IPS DF 19.7 (cell line): ENCODE measurements around the gene GARIN6.
"Not testable (repeated sequence)": the region's sequence is repeated elsewhere in the genome, so short reads cannot be mapped to it uniquely, and the experiment has no call there.

ENCODE experiments used
- DNase-seq: peaks from one replicate; pipeline ENCODE4 v3.0.0-alpha.2; 2013; ENCODE audit warnings: low read depth, low spot score

Gene GARIN6

DNA sequence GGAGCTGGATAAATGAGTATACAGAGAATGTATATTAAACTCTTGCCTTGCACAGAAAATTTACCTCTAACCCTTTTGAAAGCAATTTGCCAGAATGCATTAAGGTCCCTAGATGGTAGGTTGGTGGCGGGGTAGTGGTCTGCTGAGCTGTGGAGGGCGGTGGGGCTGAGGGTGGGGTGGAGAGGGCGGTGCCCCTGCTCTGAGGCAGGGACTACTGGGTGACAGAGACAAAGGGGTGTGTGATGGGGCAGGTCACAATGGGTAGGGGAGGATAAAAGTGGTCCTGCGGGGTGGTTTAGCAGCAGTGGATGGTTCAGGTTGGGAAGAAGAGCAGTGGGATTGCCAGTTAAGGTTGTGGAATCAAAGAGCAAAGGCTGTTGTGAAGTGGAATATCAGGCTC is at the start of gene GARIN6:
Gene GARIN6, plus strand, starts transcription at position 301 of the 400 bp plus-strand sequence. CDS start 422 bp downstream, outside the sequence.
- DNase-seq = no peak

- no peak for DNase-seq
Measured at GRCh38 chr12:99598785-99599184, 48.8 kb upstream of the GARIN6 start.

DNA sequence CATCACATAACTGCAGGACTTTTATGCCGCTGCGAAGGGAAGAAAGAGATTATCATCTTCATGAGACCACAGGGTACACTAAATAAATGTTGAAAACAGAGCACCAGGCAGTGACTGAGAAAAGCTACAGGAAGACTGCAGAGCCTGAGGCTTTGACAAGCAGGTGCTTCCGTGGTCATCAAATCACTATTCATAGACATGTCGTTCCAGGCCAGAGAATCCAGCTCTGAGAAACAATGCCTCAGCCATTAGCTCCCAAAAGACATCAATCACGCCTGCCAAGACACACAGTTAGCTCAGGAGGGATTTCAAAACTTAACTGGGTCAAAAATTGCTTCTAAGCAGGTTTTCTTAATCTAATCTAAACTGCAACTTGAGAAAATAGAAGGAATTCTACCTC is 47.2 kb upstream of the GARIN6 start:
- no peak for DNase-seq

DNA sequence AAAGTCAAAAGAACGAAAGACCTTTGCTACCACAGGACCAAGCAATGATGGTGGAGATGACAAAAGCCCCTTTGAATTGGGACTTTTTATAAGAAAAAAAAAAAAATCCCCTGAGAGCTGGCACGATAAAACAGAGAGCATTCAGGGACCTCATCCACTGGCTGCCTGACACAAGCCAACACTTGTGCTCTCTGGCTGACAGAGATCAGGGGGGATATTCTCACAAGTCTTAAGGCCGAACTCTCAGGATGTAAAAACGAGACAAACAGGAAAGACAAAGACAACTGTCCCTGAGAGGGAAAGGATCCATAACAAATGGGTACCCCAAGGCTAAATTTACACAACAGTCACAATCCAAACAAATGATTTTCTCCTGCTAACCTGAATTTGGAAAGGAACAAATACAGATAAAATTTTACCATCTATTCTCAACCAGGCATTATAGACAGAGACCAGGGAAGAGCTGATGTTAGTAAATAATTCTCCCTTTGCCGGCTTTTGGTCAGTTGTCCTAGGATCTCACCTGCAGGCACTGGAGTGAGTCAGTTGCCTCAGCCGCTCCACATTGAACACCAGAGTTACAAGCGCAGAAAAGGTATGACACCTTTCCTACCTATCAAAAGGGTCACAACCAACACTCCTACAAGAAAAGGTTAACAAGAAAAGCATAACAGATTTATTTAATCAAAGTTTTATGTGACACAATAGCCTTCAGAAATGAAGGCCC is 37.9 kb upstream of the GARIN6 start:
- peak; percentile 54 for DNase-seq

GRCh38 chr12:99611117-99611516 is 36.4 kb upstream of the GARIN6 start:
- DNase-seq = no peak

DNA sequence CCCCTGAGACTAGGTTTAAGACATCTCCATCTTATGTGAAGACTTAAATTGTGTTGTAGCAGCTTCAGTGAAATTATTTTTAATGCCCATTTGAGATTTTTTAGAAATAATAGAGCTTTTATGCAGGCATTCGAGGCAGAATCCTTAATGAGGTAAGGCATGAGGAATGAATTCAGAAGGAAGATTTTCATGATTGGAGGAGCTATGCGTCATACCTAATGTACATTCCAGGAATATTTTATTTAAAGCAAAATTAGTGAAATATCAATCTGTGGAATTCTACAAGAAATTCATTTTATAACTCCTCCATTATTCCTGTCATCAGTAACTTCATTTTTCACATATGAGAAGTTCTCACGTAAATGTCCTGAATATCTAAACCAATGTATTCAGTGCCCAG is 36.0 kb upstream of the GARIN6 start:
- DNase-seq = no peak

DNA sequence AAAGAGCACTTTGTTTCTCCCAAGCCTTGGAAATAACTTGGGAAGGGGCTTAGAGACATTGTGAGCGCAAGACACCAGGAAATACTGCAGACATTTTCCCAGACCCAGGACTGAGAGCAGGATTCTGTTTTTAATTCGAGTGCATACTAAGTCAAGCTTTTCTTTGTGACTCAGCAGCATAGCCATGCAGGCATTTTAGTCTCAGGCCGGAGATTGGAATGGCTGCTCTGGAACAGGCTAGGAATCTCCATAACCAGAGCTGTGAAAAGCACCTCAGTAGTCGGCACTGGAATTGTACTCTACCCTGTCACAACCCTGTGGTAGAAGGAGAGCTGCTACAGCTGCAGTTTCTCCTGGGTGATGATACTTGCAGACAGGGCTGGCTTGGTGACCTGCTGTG is 28.9 kb upstream of the GARIN6 start:
- DNase-seq = no peak

GRCh38 chr12:99619389-99620158 is 28.0 kb upstream of the GARIN6 start:
- DNase-seq = peak; percentile 40

- DNase-seq = no peak
Measured at GRCh38 chr12:99620159-99620479, 27.4 kb upstream of the GARIN6 start.

DNA sequence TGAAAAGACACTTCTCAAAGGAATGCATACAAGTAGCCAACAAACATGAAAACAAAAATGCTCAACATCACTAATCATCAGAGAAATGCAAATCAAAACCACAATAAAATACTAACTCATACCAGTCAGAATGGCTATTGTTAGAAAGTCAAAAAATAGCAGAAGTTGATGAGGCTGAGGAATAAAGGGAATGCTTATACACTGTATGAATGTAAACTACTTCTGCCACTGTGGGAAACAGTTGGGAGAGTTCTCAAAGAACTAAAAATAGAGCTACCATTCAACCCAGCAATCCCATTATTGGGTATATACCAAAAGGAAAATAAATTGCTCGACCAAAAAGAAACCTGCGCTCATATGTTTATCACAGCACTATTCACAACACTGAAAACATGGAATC is 23.0 kb upstream of the GARIN6 start:
- not testable (repeated sequence) for DNase-seq

DNA sequence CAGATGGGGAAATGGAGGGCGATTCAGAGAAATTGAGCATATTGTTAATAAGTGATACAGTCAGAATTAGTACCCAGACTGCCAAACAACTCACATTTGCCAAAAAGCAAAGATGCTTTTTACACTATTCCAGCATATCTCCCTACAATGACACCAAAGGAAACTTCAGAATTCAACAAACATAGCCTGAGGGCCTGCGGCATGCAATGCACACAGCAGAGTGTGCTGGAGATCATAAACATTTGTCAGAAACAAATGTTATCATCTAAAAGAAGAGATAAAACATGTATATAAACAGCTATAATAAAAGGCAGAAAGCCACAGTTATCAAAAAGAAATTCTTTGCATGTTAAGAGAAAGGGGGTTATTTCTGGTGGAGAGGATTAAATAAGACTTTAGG is 20.1 kb upstream of the GARIN6 start:
- DNase-seq = no peak

DNA sequence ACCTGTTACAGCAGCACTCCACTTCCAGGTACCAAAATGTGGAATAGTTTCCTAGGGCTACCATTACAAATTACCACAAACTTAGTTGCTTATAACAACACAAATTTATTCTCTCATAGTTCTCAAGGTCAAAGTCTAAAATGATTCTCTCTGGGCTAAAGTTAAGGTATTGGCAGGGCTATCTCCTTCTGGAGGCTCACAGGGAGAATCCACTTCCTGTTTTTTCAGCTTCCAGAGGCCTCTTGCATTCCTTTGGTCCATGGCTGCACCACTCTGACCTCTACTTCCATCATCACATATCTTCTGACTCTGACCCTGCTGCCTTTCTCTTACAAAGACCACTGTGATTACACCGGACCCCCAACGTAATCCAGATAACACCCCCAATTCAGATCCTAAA is 2.9 kb upstream of the GARIN6 start:
- DNase-seq = no peak

DNA sequence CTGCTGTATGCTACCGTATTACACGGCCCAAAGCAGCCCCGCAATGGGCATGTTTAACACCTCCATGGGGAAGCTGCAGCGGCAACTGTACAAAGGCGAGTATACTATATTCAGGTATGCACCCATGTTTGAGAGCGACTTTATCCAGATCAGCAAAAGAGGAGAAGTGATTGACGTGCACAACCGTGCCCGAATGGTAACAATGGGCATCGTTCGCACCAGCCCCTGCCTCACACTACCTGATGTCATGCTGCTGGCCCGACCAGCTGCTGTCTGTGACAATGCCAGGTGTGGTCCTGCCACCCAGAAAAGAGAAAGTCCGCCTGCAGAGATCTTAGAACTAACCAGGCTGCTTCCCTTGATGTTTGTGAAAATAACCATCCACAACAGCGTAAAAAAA is 630 bp downstream of the GARIN6 start:
- DNase-seq = no peak

DNA sequence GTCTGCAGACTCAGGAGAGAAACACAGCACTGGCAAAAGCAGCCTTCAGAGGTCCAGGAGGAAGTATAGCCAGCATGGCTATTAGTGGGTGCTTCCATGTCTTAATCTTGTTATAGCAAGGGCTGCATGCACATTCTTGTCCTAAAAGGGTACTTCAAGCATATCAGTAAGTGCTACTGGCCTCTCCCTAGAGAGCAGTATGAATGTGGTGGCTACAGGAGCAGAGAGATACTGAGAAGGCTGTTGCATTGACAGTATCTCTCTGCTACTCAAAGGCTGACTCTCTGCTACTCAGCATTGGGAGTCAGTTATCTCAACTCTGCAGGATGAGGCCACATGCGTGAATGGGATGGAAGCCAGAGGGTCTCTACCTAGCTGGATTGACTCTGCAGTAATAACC is 2.0 kb downstream of the GARIN6 start:
- no peak for DNase-seq

- no peak for DNase-seq
Measured at GRCh38 chr12:99658671-99659349, 11.3 kb downstream of the GARIN6 start.

DNA sequence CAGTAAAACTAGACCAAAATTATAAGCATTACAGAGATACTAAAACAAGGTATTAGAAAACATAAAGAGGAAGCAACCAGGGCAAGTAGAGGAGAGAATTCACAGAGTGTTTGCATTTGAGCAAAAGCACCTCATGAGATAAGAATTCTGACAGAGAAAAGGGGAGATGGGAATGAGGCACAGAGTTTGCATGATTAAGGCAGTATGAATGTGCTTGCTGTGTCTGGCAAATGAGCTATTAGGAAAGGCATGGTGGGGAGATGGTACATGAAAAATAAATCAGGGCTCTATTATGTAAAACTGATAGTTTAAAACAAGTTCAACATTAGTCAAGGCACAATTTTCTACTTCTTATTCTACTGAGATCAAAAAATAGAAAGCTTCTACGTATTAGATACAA is 23.1 kb downstream of the GARIN6 start:
- DNase-seq = no peak

- DNase-seq = no peak
Measured at GRCh38 chr12:99680276-99680675, 32.7 kb downstream of the GARIN6 start.

DNA sequence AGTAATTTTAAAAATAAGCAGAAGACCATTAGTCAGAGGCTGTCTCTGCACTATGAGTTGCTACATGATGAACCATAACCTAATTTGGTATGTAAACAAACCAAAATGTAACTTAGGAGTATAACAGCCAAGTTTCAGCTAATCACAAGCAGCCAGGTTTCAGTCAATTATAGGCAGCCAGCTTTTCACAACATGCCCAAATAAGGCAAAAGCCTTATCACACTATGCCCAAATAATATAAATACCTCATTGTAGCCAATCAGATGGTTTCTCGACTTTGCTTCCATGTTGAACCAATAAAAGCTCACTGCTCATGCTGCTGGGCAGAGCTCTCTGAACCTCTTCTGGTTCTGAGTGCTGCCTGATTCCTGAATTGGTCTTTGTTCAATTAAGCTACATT is 38.6 kb downstream of the GARIN6 start:
- no peak for DNase-seq

GRCh38 chr12:99695050-99695449 is 47.5 kb downstream of the GARIN6 start:
- DNase-seq = no peak
